Measurements from ENCODE around the gene TTN.

DNA sequence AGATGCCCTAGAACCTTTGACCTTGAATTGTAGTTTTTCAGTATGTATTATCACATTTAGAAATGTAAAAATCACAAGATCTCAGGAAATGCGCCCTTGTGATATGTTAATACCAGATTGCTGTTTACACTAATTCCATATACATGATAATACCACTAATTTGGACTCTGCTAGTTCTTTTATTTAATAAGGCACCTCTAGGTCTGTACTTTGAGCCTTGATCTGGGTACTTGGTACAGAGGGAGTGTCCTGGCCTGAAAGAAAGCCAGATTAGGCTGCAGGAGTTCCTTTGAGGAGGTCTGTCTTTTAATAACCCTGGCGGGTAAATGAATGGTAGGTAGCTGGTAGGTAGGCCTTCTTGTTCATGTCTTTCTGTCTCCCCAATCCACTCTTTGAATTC, 300.7 kb downstream of the TTN start:
- TF ChIP-seq POLR2A (IDR thresholded peaks at IDR 0.05) = no peak
- TF ChIP-seq, protein P1, sequence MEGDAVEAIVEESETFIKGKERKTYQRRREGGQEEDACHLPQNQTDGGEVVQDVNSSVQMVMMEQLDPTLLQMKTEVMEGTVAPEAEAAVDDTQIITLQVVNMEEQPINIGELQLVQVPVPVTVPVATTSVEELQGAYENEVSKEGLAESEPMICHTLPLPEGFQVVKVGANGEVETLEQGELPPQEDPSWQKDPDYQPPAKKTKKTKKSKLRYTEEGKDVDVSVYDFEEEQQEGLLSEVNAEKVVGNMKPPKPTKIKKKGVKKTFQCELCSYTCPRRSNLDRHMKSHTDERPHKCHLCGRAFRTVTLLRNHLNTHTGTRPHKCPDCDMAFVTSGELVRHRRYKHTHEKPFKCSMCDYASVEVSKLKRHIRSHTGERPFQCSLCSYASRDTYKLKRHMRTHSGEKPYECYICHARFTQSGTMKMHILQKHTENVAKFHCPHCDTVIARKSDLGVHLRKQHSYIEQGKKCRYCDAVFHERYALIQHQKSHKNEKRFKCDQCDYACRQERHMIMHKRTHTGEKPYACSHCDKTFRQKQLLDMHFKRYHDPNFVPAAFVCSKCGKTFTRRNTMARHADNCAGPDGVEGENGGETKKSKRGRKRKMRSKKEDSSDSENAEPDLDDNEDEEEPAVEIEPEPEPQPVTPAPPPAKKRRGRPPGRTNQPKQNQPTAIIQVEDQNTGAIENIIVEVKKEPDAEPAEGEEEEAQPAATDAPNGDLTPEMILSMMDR (IDR thresholded peaks at IDR 0.05) = no peak
